HK-2 (cell line): ENCODE results near the gene C17orf58.
A peak's percentile ranks its signal among the peaks of the same experiment; 100 is the strongest.
"Not testable (repeated sequence)": the region's sequence is repeated elsewhere in the genome, so short reads cannot be mapped to it uniquely, and the experiment has no call there.

Experiments used
- DNase-seq: peaks from one replicate; pipeline ENCODE4 v3.0.0-alpha.2; 2018; ENCODE audit not compliant: unreplicated experiment

C17orf58 gene

DNA sequence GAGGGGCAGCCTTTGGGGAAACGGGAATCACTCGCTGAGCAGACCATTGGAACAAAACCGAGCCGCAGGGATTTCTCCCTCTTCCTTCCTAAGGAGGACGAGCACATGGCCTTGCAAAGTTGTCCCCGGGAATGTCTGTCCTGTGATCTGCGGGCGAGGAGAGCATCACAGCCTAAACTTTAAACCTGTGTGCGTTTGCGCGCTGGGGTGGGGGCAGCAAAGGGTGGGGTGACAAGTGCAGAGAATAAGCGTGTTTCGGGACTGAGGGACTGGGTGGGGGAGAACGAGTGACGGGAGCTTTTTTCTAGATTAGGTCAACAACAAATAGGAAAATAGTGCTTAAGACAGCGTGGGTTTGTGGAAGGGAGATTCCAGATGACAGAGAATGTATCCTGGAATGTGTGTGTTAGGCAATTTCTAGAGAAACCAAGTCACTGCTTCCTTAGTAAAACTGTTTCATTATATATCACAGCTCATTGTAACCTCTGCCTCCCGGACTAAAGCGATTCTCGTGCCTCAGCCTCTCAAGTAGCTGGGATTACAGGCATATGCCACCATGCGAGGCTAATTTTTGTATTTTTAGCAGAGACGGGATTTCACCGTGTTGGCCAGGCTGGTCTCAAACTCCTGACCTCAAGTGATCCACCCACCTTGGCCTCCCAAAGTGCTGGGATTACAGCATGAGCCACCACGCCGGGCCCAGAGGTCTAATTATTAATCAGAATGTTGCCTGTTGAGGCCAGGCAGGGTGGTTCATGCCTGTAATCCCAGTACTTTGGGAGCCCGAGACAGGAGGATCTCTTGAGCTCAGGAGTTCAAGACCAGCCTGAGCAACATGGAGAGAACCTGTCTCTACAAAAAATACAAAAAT lies at the start of gene C17orf58:
Gene C17orf58 (minus strand): TSS at position 169 of the 871 bp plus-strand sequence. CDS start 271 bp downstream, outside the sequence.
- DNase-seq = peak; percentile 14

DNA sequence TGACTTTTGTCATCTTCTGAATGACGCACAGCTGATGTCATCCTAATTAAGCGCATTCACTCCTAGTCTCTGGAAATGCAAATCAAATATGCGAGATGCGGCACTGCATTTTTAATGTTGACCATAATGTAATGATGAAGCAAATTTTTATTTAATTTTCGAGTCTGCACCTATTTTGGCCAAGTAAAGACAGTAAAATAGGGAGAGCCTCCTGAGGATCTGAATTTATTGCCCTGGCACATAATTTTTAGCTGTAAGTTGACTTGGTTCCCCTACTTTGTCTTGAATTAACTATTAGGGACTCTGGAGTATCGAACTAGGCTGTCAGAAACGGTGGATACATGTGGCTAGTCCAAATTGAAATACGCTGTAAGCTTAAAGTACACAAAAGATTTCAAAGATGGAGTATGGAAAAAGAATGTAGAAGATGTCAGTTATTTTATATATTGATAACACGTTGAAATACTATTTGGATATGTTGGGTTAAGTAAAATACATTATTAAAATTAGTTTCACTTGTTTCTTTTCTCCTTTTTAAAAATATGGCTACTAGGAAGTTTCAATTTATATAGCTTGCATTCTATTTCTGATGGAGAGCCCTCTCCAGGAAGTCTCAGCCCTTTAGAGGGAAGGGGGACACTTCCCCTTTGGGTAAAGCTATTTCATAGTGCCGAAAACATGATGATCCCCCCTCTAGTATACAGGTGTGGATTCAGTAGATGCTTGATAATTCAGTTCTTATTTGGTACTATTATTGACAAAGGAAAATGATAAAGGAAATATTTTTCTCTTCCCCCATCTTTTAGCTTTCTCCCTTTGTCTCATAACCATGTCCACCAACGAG lies 40.3 kb upstream of the C17orf58 start:
- no peak for DNase-seq

DNA sequence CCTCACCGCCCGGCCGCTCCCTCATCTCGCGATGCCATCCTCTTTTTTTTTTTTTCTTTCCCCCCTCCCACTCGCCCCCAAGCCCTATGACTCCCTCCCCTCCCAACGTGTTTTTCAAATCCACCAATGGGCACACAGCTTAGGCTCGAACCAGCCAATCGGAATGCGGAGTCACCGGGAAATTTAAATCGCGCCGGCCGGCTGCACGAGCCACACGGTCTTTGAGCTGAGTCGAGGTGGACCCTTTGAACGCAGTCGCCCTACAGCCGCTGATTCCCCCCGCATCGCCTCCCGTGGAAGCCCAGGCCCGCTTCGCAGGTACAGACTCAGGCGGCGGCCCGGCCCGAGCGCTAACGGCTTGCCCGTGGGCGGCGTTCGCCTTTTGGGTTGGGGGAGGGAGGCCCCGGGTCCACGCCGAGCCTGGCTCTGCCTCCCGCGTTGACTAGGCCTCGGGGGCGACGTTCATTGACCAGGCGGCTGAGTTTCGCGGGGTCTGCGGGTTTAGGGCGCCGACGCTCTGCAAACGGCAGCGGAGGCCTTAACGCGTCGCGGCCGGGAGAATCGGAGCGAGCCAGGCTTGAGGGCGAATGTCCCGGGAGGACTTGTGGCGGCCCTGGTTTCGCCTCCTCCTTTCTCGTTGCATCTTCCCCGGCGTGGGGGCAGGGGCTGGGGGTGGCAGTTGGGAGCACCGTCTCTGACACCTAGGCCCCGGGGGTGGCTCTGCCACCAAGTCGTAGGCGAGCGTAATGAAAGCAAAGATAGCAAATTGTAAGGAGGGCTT lies 39.4 kb upstream of the C17orf58 start, which contains the start of gene KPNA2:
Gene KPNA2 (plus strand): TSS at position 213 of the 781 bp plus-strand sequence. CDS start 1,398 bp downstream, outside the sequence.
- DNase-seq = peak; percentile 96

DNA sequence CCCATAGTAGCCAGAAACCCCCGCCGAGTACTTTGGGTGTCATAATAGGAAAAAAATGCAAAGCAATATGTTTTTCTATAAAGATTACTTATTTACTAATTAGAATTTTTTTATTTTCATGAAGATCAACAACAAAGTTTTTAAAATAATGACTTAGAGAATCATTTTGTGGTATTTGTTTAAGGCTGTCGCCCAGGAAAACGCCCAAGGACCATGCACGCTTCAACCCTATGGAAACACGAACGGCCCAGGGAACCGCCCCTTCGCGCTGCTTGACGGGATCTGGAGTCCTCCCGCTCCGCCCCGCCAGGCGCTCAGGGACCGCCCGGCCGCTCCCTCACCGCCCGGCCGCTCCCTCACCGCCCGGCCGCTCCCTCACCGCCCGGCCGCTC lies 38.9 kb upstream of the C17orf58 start:
- DNase-seq = peak; percentile 90

DNA sequence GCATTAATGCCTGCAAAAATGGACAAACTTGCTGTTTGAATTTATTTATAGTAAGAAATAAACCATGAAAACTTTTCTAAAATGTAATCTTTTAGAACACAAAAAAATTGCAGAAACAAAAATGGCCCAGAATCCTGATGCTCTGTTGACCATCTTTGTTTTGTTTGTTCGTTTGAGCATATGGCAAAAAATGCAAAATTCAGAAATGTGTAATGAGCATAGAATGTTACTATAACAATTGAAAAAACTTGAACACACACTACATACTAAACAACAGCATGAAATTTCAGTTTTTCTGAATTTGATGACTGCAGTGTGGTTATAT lies 38.1 kb upstream of the C17orf58 start:
- no peak for DNase-seq

DNA sequence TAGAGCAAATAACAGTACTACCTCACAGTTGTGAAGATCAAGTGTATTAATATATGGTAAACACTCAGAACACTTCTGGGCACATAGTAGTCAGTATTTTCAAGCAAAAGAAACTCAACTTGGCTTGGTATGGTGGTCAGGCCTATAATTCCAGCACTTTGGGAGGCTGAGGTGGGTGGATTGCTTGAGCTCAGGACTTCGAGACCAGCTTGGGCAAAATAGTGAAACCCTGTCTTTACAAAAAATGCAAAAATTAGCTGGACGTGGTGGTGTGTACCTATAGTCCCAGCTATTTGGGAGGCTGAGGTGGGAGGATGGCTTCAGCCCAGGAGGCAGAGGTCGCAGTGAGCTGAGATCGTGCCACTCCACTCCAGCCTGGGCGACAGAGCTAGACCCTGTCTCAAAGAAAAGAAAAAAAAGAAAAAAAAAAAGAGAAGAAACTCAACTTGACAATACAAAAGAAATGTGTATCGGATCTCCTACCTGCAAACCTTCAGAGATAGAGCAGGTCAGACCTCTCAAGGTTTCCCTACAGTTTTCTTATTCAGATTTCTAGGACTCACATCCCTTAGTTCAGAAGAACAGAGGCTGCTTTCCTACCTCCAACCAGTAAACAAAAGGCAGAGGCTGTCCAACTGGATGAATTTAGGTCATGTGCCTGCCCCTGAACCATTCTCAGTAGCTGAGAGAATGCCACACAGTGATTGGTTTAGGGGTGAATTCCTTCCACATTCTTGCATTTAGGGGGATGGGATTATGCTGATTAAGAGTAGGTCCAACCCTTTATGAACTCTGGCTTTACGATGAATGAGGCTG lies 37.6 kb upstream of the C17orf58 start:
- peak; percentile 46 for DNase-seq

DNA sequence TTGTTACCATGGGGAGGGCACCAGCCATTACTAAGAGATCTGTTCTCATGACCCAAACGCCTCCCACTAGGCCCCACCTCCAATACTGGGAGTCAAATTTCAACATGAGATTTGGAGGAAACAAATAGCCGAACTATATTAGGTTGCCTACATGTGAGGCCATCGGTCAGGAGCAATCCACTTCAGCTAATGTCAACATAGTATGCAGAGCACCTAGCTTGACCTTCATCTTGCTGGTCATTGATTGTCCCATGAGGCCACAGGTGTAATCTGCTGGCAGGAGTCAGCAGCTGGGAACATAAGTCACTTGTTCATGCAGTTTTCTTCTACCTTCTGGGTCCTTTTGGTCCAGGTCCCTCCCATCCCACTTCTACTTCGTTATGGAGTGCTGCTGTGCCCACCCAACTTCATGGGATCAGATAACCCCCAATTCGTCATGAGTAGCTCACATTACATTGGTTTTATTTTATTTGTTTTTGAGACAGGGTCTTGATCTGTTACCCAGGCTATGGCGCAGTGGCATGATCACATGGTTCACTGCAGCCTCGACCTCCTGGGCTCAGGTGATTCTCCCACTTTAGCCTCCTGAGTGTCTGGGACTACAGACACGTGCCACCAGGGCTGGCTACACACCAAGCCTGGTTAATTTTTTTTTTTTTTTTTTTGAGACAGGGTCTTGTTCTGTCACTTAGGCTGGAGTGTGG lies 33.4 kb upstream of the C17orf58 start:
- no peak for DNase-seq

DNA sequence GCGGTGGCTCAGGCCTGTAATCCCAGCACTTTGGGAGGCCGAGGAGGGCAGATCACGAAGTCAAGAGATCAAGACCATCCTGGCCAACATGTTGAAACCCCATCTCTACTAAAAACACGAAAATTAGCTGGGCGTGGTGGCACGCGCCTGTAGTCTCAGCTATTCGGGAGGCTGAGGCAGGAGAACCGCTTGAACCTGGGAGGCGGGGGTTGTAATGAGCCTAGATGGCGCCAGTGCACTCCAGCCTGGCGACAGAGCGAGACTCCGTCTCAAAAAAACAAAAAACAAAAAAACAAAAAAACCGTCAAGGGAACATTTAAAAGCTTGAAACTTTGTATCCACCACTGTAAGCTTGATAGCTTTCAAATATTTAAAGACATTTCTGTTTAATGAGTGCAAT lies 26.3 kb upstream of the C17orf58 start:
- not testable (repeated sequence) for DNase-seq

DNA sequence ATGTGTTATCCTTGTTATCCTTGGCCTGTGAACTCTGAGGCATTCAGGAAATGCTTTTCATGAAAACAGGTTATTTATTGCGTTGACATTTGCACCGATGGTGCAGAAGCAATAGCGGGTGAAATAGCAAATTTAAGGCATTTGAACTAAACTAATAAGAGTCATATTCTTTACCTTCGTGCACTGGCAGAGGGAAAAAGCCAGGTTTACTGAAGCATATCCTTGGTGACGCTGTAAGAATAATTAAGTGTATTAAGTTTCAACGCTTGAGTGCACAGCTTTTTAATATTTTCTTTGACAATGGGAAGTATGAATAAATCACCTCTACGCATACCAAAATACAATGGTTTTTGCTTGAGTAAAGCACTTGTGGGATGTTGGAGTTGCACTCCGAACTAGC lies 25.7 kb upstream of the C17orf58 start:
- DNase-seq = no peak

DNA sequence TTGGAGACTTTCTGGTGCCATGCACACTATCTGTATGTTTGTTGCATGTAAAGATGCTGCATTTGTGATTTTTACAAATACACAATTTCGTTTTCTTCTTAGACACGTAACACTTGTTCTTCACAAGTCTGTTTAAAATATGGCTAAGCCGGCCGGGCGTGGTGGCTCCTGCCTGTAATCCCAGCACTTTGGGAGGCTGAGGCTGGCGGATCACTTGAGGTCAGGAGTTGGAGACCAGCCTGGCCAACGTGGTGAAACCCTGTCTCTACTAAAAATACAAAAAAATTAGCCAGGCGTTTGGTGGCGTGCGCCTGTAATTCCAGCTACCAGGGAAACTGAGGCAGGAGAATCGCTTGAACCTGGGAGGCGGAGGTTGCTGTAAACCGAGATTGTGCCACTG lies 24.5 kb upstream of the C17orf58 start:
- not testable (repeated sequence) for DNase-seq

DNA sequence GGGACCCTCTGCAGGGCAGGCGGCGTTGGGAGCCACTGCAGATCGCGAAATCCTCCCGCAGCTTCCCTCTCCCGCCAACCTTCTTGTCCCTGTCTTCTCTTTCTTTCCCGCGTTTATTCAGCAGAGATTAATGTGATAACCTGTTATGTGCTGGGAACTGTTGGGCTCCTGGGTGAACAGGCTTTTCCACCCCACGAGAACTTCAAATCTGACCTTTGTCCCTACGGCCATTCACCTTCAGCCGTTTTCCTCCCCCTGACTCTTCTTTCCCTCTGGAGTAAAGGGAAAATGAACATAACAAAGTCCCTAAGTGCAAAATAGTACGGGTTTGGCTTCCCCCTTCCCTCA lies 24.1 kb upstream of the C17orf58 start:
- DNase-seq = no peak

DNA sequence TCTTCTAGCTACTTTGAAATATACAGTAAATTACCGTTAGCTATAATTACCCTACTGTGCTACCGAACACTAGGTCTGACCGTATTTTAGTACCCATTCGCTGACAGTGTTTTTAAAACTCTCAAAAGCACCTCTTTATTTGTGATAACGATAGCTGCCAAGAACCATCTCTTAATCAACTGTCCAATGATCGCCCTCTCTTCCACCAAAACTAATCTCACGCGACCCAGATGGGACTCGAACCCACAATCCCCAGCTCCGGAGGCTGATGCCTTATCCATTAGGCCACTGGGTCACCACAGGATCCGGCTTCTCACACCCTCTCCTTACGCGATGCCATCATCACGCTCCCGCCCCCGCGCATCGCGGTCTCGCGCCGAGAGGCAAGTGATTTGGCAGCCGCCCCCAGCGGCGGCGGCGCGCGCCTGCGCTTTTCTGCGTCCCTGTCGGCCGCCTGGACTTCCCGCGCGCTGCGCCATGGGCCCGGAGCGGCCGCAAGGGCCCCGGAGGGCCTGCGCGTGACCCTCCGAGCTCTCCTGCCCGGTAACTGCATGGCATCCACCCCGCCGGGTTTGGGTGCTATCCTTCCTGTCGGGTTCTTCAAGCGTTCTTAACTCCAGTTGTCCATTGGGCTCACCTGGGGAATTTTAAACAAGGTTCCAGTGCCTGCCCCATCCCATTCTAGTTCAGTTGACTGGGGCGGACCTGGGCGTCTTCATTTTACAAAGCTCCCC lies 23.6 kb upstream of the C17orf58 start:
- DNase-seq = peak; percentile 100

DNA sequence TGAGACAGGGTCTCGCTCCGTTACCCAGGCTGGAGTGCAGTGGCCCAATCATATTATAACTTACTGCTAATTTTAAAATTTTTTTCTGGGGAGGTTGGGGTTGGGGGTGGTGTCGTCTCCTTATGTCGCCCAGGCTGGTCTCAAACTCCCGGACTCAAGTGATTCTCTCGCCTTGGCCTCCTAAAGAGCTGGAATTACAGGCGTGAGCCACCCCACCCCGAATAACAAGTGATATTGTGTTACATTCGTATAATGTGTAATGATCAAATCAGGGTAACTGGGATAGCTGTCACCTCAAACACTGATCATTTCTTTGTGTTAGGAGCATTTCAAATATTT lies 23.0 kb upstream of the C17orf58 start:
- no peak for DNase-seq

DNA sequence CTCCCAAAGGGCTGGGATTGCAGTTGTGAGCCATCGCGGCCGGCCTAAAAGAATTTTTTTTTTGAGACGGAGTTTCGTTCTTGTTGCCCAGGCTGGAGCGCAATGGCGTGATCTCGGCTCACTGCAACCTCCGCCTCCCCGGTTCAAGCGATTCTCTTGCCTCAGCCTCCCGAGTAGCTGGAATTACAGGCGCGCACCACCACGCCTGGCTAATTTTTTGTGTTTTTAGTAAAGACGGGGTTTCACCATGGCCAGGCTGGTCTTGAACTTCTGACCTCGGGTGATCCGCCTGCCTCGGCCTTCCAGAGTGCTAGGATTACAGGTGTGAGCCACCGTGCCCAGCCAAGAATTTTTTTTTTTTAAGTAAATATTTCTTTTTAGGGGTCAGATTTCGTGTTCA lies 22.2 kb upstream of the C17orf58 start:
- not testable (repeated sequence) for DNase-seq

DNA sequence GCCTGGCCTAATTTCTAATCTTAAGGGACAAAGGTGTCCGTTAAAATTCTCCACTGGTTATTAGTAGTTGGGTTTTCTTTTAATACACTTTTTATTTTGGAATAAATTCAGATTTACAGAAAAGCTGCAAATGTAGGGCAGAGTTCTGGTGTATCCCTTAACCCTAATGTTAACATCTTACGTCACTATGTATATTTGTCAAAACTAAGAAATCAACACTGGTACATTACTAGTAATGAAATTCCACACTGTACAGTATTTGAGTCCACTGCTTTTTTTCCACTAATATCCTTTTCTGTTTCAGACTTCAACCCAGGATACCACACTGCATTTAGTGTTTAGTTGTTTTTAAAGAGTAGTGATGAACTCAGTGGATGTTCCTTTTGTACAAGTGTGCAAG lies 20.6 kb upstream of the C17orf58 start:
- no peak for DNase-seq

DNA sequence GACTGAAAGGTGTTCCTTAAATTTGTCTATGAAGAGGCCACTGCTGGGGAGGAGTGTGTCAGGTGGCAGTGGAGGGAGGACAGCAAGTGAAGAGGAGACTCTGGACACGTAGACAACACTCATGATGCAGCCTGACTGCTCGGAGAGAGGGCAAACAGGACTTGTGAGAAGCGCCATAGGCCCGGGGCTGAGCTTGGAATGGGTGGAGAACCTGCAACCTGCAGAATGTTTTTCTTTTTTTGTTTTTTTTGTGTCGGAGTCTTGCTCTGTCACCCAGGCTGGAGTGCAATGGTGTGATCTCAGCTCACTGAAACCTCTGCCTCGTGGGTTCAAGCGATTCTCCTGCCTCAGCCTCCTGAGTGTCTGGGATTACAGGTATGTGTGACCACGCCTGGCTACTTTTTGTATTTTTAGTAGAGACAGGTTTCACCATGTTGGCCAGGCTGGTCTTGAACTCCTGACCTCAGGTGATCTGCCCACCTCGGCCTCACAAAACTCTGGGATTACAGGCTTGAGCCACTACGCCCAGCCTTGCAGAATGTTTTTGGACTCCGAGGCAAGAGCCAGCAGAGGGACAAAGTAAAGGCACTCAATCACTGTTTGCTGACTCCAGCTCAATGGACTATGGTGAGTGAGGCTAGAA lies 18.9 kb upstream of the C17orf58 start:
- DNase-seq = no peak

DNA sequence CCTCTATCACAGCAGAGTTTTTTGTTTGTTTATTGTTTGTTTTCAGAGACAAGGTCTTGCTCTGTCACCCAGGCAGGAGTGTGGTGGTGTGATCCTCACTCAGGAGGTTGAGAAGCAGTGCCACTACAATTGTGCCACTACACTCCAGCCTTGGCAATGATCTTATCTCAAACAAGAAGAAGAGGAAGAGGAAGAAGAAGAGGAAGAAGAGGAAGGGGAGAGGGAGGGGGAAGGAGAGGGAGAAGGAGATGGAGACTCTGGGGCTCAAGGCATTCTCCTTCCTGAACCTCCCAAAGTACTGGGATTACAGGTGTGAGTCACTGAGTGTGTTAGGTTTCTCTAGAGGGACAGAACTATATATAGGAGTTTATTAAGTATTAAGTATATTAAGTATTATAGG lies 17.1 kb upstream of the C17orf58 start:
- DNase-seq = no peak

DNA sequence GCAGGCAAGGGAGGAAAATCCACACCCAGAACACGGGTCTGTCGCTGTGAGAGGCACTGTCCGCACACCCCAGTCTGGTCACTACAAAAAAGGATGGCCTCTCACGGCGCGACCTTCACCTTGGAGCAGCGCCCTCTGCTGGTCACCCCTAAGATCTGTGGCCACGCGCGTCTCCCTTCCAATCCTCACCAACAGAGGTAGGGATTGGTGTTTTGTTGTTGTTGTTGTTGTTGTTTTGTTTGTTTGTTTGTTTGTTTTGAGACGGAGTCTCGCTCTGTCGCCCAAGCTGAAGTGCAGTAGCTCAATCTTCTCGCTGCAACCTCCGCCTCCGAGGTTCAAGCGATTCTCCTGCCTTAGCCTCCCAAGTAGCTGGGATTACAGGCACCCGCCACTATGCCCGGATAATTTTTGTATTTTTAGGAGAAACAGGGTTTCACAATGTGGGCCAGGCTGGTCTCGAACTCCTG lies 15.0 kb upstream of the C17orf58 start:
- DNase-seq = peak; percentile 52

DNA sequence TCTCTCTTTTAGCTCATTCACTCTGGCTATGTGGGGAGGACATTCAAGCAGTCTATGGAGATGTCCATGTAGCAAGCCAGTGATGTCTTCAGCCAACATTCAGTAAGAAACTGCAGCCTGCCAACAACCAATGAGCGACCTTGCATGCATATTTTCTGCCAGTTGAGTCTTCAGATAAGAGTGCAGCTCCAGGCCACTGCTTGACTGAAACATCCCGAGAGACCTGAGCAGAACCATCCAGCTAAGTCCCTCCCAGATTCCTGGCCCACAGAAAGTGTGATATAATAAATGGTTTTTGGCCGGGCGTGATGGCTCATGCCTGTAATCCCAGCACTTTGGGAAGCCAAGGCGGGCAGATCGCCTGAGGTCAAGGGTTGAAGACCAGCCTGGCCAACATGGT lies 10.5 kb upstream of the C17orf58 start:
- DNase-seq = no peak
